ENCODE results near the gene AVPR1A.
"Not testable (repeated sequence)": the region's sequence is repeated elsewhere in the genome, so short reads cannot be mapped to it uniquely, and the experiment has no call there.

The AVPR1A gene

GRCh38 chr12:63150713-63151622 is at the start of gene AVPR1A:
AVPR1A (minus strand) TSS chr12:63151201; CDS start chr12:63150836, 365 bp downstream.
- DNase-seq (ENCODE audit: insufficient read length, low spot score) (no peak), FAIRE-seq (no peak)
- TF ChIP-seq, protein P1, sequence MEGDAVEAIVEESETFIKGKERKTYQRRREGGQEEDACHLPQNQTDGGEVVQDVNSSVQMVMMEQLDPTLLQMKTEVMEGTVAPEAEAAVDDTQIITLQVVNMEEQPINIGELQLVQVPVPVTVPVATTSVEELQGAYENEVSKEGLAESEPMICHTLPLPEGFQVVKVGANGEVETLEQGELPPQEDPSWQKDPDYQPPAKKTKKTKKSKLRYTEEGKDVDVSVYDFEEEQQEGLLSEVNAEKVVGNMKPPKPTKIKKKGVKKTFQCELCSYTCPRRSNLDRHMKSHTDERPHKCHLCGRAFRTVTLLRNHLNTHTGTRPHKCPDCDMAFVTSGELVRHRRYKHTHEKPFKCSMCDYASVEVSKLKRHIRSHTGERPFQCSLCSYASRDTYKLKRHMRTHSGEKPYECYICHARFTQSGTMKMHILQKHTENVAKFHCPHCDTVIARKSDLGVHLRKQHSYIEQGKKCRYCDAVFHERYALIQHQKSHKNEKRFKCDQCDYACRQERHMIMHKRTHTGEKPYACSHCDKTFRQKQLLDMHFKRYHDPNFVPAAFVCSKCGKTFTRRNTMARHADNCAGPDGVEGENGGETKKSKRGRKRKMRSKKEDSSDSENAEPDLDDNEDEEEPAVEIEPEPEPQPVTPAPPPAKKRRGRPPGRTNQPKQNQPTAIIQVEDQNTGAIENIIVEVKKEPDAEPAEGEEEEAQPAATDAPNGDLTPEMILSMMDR (IDR thresholded peaks at IDR 0.05; ENCODE audit: insufficient read depth, missing control alignments), result no peak

GRCh38 chr12:63196168-63196567 is 45.2 kb upstream of the AVPR1A start:
- TF ChIP-seq, protein P1 (IDR thresholded peaks at IDR 0.05; ENCODE audit: insufficient read depth, missing control alignments), result no peak
- no peak for DNase-seq (ENCODE audit: insufficient read length, low spot score)
- no peak for FAIRE-seq

- TF ChIP-seq, protein P1 (IDR thresholded peaks at IDR 0.05; ENCODE audit: insufficient read depth, missing control alignments), result no peak
- no peak for DNase-seq (ENCODE audit: insufficient read length, low spot score)
- FAIRE-seq, result no peak
Observed at GRCh38 chr12:63179224-63179623, 28.2 kb upstream of the AVPR1A start.

DNA sequence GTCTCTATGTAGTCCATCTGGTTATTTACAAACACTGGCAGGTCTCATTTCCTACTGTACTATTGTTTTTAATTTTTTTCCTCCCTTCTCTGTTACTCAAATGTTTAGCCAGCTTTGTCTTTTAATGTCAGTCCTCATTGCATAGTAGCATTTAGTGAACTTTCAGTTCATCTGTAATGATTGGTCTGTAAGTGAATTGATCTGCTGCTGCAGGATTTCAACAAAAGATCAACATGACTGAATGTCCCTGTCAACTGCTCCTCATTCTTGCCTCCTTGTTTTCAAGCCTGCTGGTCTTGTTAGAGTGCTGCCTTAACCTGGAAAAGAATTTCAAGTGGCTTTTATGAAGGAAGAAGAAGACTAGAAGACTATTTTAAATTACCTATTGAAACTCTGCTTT is 19.3 kb upstream of the AVPR1A start:
- DNase-seq (ENCODE audit: insufficient read length, low spot score), result no peak
- FAIRE-seq, result no peak
- TF ChIP-seq, protein P1 (IDR thresholded peaks at IDR 0.05; ENCODE audit: insufficient read depth, missing control alignments), result no peak

DNA sequence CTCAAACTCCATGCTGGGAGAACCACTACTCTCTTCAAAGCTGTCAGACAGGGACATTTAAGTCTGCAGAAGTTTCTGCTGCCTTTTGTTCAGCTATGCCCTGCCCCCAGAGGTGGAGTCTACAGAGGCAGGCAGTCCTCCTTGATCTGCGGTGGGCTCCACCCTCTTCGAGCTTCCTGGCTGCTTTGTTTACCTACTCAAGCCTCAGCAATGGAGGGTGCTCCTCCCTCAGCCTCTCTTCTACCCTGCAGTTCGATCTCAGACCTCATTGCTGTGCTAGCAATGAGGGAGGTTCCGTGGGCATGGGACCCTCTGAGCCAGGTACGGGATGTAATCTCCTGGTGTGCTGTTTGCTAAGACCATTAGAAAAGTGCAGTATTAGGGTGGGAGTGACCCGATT is 16.7 kb upstream of the AVPR1A start:
- not testable (repeated sequence) for FAIRE-seq; DNase-seq (ENCODE audit: insufficient read length, low spot score)

DNA sequence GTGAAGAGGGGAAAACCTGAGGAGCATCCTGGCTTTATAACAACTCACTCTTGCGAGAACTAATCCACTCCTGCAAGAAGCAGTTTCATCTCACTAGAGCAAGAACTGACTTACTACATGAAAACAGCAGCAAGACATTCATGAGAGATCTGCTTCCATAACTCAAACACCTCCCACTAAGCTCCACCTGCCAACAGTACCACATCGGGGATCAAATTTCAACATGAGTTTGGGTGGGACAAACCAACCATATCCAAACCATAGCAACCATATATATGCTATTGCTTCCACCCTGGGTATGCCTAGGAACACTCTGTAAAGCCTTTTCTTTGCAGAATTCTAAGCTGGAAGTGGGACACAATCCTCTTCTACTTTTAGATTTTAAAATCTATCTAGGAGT is 13.9 kb upstream of the AVPR1A start:
- DNase-seq (ENCODE audit: insufficient read length, low spot score), result no peak
- FAIRE-seq, result no peak
- TF ChIP-seq, protein P1 (IDR thresholded peaks at IDR 0.05; ENCODE audit: insufficient read depth, missing control alignments), result no peak

DNA sequence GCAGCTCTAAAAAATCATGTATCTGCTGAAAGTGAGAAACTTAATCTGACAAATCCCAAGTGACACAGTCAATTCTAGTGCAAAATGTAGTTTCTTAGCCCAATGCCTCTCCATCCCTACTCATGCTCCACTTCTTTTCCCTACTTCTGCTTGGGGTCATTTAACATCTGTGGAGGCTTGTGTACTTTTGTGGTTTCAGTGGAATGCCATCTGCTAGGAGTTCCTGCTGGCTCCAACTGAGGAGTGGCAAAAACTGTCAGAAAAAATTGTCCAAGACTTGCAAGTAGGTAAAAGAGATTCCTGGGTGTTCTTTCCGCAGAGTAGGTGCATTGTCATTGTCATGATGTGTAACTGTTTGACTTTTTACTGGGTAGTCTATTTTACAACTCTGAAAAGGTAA is 12.5 kb upstream of the AVPR1A start:
- DNase-seq (ENCODE audit: insufficient read length, low spot score), result no peak
- no peak for FAIRE-seq
- TF ChIP-seq, protein P1 (IDR thresholded peaks at IDR 0.05; ENCODE audit: insufficient read depth, missing control alignments), result no peak

All from D721Med (cell line).